Neuronal stem cell (in vitro differentiated cells): ENCODE data around the gene DNLZ.
A peak's percentile ranks its signal among the peaks of the same experiment; 100 is the strongest.

Experiments used
- DNase-seq: peaks from one replicate; pipeline ENCODE4 v3.0.0-alpha.2; 2013; ENCODE audit warnings: low spot score
- H2AFZ ChIP-seq: one replicate; pipeline ENCODE4 v1.6.1; 2013; ENCODE audit warnings: mild to moderate bottlenecking, low read length, inconsistent platforms
- H2AK5ac ChIP-seq: 2 replicates; pipeline ENCODE4 v1.6.1; 2013; ENCODE audit warnings: low read depth, mild to moderate bottlenecking, inconsistent platforms, low read length, moderate library complexity, mixed read lengths
- H2BK120ac ChIP-seq: 2 replicates; pipeline ENCODE4 v1.6.1; 2013; ENCODE audit warnings: low read depth, mild to moderate bottlenecking, inconsistent platforms, low read length, moderate library complexity, mixed read lengths
- H2BK12ac ChIP-seq: one replicate; pipeline ENCODE4 v1.6.1; 2013; ENCODE audit warnings: low read length, inconsistent platforms
- H2BK15ac ChIP-seq: 2 replicates; pipeline ENCODE4 v1.6.1; 2013; ENCODE audit warnings: mild to moderate bottlenecking, low read length, inconsistent platforms, mixed read lengths
- H2BK5ac ChIP-seq: one replicate; pipeline ENCODE4 v1.6.1; 2013; ENCODE audit warnings: inconsistent platforms, mild to moderate bottlenecking, low read length, moderate library complexity
- H3K14ac ChIP-seq: one replicate; pipeline ENCODE4 v1.6.1; 2013; ENCODE audit warnings: low read length, inconsistent platforms
- H3K18ac ChIP-seq: 2 replicates; pipeline ENCODE4 v1.6.1; 2013; ENCODE audit warnings: low read length, inconsistent platforms
- H3K23ac ChIP-seq: 2 replicates; pipeline ENCODE4 v1.6.1; 2013; ENCODE audit warnings: low read depth, mild to moderate bottlenecking, mixed read lengths, low read length, inconsistent platforms; ENCODE audit not compliant: poor library complexity
- H3K27ac ChIP-seq: replicated peaks from 3 replicates; pipeline ENCODE4 v1.5.1; 2013; ENCODE audit warnings: low read length, inconsistent platforms
- H3K27me3 ChIP-seq, 3 experiments: 2 replicates each; pipeline ENCODE4 v1.6.1; 2013; ENCODE audit warnings: low read length in 3 of 3, mild to moderate bottlenecking in 2 of 3, inconsistent platforms in 1 of 3, low read depth in 1 of 3, mixed read lengths in 1 of 3, moderate library complexity in 1 of 3; ENCODE audit not compliant: control insufficient read depth in 3 of 3, insufficient read depth in 3 of 3
- H3K36me3 ChIP-seq, 2 donors: replicated peaks in 1 of 2; 2 replicates each; pipeline ENCODE4 v1.6.1; 2013; ENCODE audit warnings: low read length in 2 of 2; ENCODE audit not compliant: control insufficient read depth in 2 of 2, insufficient read depth in 2 of 2
- H3K4ac ChIP-seq: 2 replicates; pipeline ENCODE4 v1.6.1; 2013; ENCODE audit warnings: inconsistent platforms, mild to moderate bottlenecking, low read length, moderate library complexity
- H3K4me1 ChIP-seq, 2 donors: 1 replicate in 1 of 2; 2 replicates in 1 of 2; pipeline ENCODE4 v1.6.1; 2013; ENCODE audit warnings: low read length in 2 of 2, low read depth in 1 of 2; ENCODE audit not compliant: control insufficient read depth in 2 of 2, insufficient read depth in 1 of 2
- H3K4me2 ChIP-seq: one replicate; pipeline ENCODE4 v1.6.1; 2013; ENCODE audit warnings: mild to moderate bottlenecking, low read length, inconsistent platforms; ENCODE audit not compliant: insufficient read depth, poor library complexity, severe bottlenecking
- H3K4me3 ChIP-seq, 2 donors: 2 replicates each; pipeline ENCODE4 v1.5.1; 2013; ENCODE audit warnings: low read length in 2 of 2, mild to moderate bottlenecking in 2 of 2, inconsistent platforms in 1 of 2, moderate library complexity in 1 of 2
- H3K79me1 ChIP-seq: one replicate; pipeline ENCODE4 v1.6.1; 2013; ENCODE audit warnings: low read depth, mild to moderate bottlenecking, inconsistent platforms, low read length, moderate library complexity
- H3K9ac ChIP-seq: one replicate; pipeline ENCODE4 v1.6.1; 2013; ENCODE audit warnings: mild to moderate bottlenecking, low read depth, low read length, inconsistent platforms; ENCODE audit not compliant: poor library complexity
- H3K9me3 ChIP-seq, 2 donors: replicated peaks in 1 of 2; 2 replicates each; pipeline versions ENCODE3 to v1.6.1; 2013; ENCODE audit warnings: low read length in 2 of 2, mild to moderate bottlenecking in 2 of 2, inconsistent platforms in 1 of 2, low read depth in 1 of 2, mixed read lengths in 1 of 2, moderate library complexity in 1 of 2; ENCODE audit not compliant: control insufficient read depth in 2 of 2, insufficient read depth in 1 of 2
- H4K8ac ChIP-seq: one replicate; pipeline ENCODE4 v1.6.1; 2013; ENCODE audit warnings: low read depth, mild to moderate bottlenecking, inconsistent platforms, low read length, moderate library complexity
- H4K91ac ChIP-seq: one replicate; pipeline ENCODE4 v1.6.1; 2013; ENCODE audit warnings: low read length, low read depth, mild to moderate bottlenecking, inconsistent platforms; ENCODE audit not compliant: poor library complexity
- WGBS, 2 donors: extraction: QIAGEN DNeasy Blood & Tissue Kit; methylation state at CpG; one replicate each; pipeline ENCODE4 v1.1.7; 2013; ENCODE audit warnings: missing lambda C conversion rate in 2 of 2, mixed read lengths in 1 of 2; ENCODE audit not compliant: insufficient read length in 2 of 2, insufficient replicate concordance in 1 of 2; ENCODE audit errors: extremely low coverage in 2 of 2; 5-methylcytosine and 5-hydroxymethylcytosine counted together

The DNLZ gene

GRCh38 chr9:136358888-136359287 is 4.7 kb downstream of the DNLZ start:
- DNase-seq, result no peak
- H3K27me3 ChIP-seq, result peaks cover 0 to under 1% (median 0%) of the 10 kb centered on the region in 3 experiments
- H2BK15ac ChIP-seq, result no peak overlapping the region
- no peak overlapping the region for H2AK5ac ChIP-seq
- no peak overlapping the region for H3K4me3 ChIP-seq
- H3K9me3 ChIP-seq, result peaks cover 0 to 2% of the 10 kb centered on the region in 2 donors
- WGBS, 2 donors, result no CpG with 5 or more reads among the region's 2 CpGs
- no peak overlapping the region for H3K14ac ChIP-seq
- no peak overlapping the region for H3K18ac ChIP-seq
- peaks cover 6 to 38% of the 10 kb centered on the region in 2 donors for H3K36me3 ChIP-seq
- H3K4me2 ChIP-seq, result no peak overlapping the region
- H4K8ac ChIP-seq, result no peak overlapping the region
- H3K9ac ChIP-seq, result no peak overlapping the region
- peaks cover 11% of the 10 kb centered on the region for H3K79me1 ChIP-seq
- H2AFZ ChIP-seq, result no peak overlapping the region
- H2BK12ac ChIP-seq, result no peak overlapping the region
- H3K27ac ChIP-seq, result no peak overlapping the region
- no peak overlapping the region for H3K4ac ChIP-seq
- H3K23ac ChIP-seq, result no peak overlapping the region
- H3K4me1 ChIP-seq, result peaks cover 5% of the 10 kb centered on the region in 2 donors
- no peak overlapping the region for H4K91ac ChIP-seq
- H2BK120ac ChIP-seq, result no peak overlapping the region
- H2BK5ac ChIP-seq, result no peak overlapping the region

DNA sequence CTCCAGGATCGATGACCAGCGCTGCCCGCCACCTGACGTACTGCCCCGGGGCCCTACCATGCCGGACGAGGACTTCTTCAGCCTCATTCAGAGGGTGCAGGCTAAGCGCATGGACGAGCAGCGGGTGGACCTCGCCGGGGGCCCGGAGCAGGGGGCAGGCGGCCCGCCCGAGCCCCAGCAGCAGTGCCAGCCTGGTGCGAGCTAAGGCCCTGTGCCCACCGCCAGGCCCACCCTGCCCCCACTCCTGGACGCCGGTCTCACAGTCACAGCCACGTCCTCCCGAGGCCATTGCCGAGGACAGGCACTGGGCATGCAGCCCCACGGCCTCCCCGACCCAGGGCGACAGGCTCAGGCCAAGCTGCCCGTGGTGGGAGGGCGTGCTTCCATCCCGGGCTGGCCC is 5.5 kb downstream of the DNLZ start:
- Histone ChIP-seq H3K23ac (peak overlapping the region; percentile 27), H3K9ac (no peak overlapping the region), H2BK12ac (no peak overlapping the region), H2BK120ac (no peak overlapping the region), H2AFZ (no peak overlapping the region), H3K4me2 (no peak overlapping the region), H3K79me1 (peaks cover 9% of the 10 kb centered on the region), H4K8ac (no peak overlapping the region), H3K18ac (no peak overlapping the region), H3K4me3 (no peak overlapping the region), H3K27me3 (no peaks in the 10 kb centered on the region), H3K4me1 (peaks cover 2 to 3% of the 10 kb centered on the region in 2 donors), H3K9me3 (no peaks in the 10 kb centered on the region), H2AK5ac (no peak overlapping the region), H4K91ac (no peak overlapping the region), H3K36me3 (peaks cover 6 to 38% of the 10 kb centered on the region in 2 donors), H2BK15ac (no peak overlapping the region), H3K14ac (no peak overlapping the region), H2BK5ac (no peak overlapping the region), H3K4ac (no peak overlapping the region), H3K27ac (no peak overlapping the region)
- DNase-seq, result no peak
- WGBS, 2 donors, result no CpG with 5 or more reads among the region's 29 CpGs

GRCh38 chr9:136357202-136357725 is 6.3 kb downstream of the DNLZ start:
- Histone ChIP-seq H2AFZ (no peak overlapping the region), H3K27me3 (no peaks in the 10 kb centered on the region), H2BK12ac (no peak overlapping the region), H2BK5ac (no peak overlapping the region), H3K4me3 (no peak overlapping the region), H3K9me3 (no peaks in the 10 kb centered on the region), H3K9ac (no peak overlapping the region), H2BK15ac (no peak overlapping the region), H3K4ac (no peak overlapping the region), H3K36me3 (peaks cover 6 to 38% of the 10 kb centered on the region in 2 donors), H2BK120ac (no peak overlapping the region), H3K18ac (no peak overlapping the region), H2AK5ac (no peak overlapping the region), H4K91ac (no peak overlapping the region), H4K8ac (no peak overlapping the region), H3K23ac (no peak overlapping the region), H3K27ac (no peak overlapping the region), H3K14ac (no peak overlapping the region), H3K79me1 (peaks cover 10% of the 10 kb centered on the region), H3K4me1 (no peaks in the 10 kb centered on the region), H3K4me2 (no peak overlapping the region)
- no peak for DNase-seq
- no CpG with 5 or more reads among the region's 22 CpGs for WGBS, 2 donors

GRCh38 chr9:136355616-136356557 is 7.7 kb downstream of the DNLZ start:
- peaks cover 6 to 31% of the 10 kb centered on the region in 2 donors for H3K36me3 ChIP-seq
- H2BK120ac ChIP-seq, result no peak overlapping the region
- peak overlapping the region; percentile 56 for H3K14ac ChIP-seq
- no CpG with 5 or more reads among the region's 54 CpGs for WGBS, 2 donors
- H2BK5ac ChIP-seq, result no peak overlapping the region
- DNase-seq, result no peak
- peak overlapping the region; percentile 17 for H4K8ac ChIP-seq
- H2AK5ac ChIP-seq, result no peak overlapping the region
- no peak overlapping the region for H3K4me3 ChIP-seq
- H3K4me2 ChIP-seq, result no peak overlapping the region
- H2BK15ac ChIP-seq, result no peak overlapping the region
- H3K4me1 ChIP-seq, result no peaks in the 10 kb centered on the region
- H3K9ac ChIP-seq, result peak overlapping the region; percentile 70
- peaks cover 9% of the 10 kb centered on the region for H3K79me1 ChIP-seq
- H3K18ac ChIP-seq, result no peak overlapping the region
- H4K91ac ChIP-seq, result no peak overlapping the region
- H3K9me3 ChIP-seq, result no peaks in the 10 kb centered on the region
- H2AFZ ChIP-seq, result no peak overlapping the region
- H3K4ac ChIP-seq, result no peak overlapping the region
- peak overlapping the region; percentile 85 for H3K23ac ChIP-seq
- H2BK12ac ChIP-seq, result no peak overlapping the region
- H3K27ac ChIP-seq, result no peak overlapping the region
- H3K27me3 ChIP-seq, result no peaks in the 10 kb centered on the region
